Measurements from ENCODE around the gene NAALADL1. TPM values are rescaled to one million over a fixed set of nuclear protein-coding genes. Genes with fewer than 3 reads are reported as not detected.

NAALADL1 gene
- total and polyA plus RNA-seq, 7 donors, result 8.8 to 73.1 (median 29.9) TPM

DNA sequence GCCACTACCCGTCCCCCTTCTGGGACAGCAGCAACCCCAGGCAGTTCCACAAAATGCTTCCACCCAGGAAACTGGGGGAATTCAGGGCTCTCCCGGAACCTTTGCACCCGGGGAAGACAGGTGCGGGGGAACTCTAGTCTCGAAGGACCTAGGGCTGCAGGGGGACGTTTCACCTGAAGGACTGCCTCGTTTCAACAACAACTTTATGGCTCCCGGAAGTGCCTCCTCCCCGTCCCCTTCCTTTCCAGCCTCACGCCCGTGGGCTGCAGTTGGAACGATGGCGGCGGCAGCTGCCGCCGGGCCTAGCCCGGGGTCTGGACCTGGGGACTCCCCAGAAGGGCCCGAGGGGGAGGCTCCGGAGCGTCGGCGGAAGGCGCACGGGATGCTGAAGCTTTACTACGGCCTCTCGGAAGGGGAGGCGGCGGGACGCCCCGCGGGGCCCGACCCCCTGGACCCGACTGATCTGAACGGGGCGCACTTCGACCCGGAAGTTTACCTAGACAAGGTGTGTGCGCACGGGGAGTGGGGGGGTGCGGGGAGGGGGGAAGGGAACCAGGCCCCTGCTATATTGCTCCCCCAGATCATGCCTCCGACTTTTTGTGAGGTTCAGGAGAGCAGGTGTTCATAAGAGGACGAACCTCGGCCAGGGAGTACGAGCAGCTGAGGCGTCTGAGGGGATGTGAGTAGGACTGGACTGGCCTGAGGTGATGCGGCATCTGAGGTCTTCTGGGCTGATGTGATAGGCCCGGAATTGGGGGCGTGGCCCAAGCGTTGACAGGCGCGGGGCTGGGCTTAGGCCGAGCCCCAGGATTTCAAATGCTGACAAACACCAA lies 37.8 kb upstream of the NAALADL1 start, which contains the start of gene VPS51:
VPS51 (plus strand) TSS at position 241 of the 833 bp plus-strand sequence; CDS start at position 278, 37 bp downstream.
- intact Hi-C loops (cut with DNase I), result loop anchor here (1.0 to 5.0 kb wide), 3 partner anchors 12 to 84 kb away; partner anchors contain the start of genes ARL2, CDCA5, TM7SF2 and ZFPL1
- Histone ChIP-seq H3K36me3 (peaks cover 0 to 12% (median 1%) of the 10 kb centered on the region in 4 donors), H3K27ac (peak within 1 kb of the TSS; percentile 90 to 95 (median 93)), H3K4me3 (peak within 1 kb of the TSS; percentile 84 to 97 (median 91)), H3K4me1 (peaks cover 0 to 16% (median 13%) of the 10 kb centered on the region in 4 donors), H3K27me3 (no peaks in the 10 kb centered on the region), H3K9me3 (no peaks in the 10 kb centered on the region)
- 1% methylated on average over 52 of the region's 52 CpGs for WGBS, 2 donors
- TF ChIP-seq POLR2A (IDR thresholded peaks at IDR 0.05) (peak; percentile 35 to 41), EP300 (IDR thresholded peaks at IDR 0.05) (peak in 2 of 4 donors; percentile 30 to 44), POLR2AphosphoS5 (IDR thresholded peaks at IDR 0.05) (peak; percentile 79 to 87 (median 82))
- TF ChIP-seq, protein P1, sequence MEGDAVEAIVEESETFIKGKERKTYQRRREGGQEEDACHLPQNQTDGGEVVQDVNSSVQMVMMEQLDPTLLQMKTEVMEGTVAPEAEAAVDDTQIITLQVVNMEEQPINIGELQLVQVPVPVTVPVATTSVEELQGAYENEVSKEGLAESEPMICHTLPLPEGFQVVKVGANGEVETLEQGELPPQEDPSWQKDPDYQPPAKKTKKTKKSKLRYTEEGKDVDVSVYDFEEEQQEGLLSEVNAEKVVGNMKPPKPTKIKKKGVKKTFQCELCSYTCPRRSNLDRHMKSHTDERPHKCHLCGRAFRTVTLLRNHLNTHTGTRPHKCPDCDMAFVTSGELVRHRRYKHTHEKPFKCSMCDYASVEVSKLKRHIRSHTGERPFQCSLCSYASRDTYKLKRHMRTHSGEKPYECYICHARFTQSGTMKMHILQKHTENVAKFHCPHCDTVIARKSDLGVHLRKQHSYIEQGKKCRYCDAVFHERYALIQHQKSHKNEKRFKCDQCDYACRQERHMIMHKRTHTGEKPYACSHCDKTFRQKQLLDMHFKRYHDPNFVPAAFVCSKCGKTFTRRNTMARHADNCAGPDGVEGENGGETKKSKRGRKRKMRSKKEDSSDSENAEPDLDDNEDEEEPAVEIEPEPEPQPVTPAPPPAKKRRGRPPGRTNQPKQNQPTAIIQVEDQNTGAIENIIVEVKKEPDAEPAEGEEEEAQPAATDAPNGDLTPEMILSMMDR (IDR thresholded peaks at IDR 0.05), result no peak
- DNase-seq, result peak; percentile 95

DNA sequence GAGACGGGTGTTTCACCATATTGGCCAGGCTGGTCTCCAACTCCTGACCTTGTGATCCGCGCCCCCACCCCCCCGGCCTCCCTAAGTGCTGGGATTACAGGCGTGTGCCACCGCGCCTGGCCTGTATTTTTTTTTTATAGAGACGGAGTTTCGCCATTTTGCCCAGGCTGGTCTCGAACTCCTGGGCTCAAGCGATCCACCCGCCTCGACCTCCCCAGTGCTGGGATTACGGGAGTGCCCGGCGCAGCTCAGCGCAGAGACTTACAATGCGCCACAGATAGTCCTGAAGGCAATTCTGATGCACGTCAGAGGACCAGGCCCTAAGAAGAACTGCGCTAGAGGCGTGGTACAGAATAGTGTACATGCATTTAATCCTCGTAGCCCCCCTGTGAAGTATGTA lies 37.1 kb upstream of the NAALADL1 start:
- no peak for DNase-seq
- H3K36me3 ChIP-seq, result peaks cover 0 to 12% (median 1%) of the 10 kb centered on the region in 4 donors
- H3K27ac ChIP-seq, result peak overlapping the region; percentile 90 to 95 (median 93)
- H3K27me3 ChIP-seq, result no peaks in the 10 kb centered on the region
- H3K4me3 ChIP-seq, result peak overlapping the region in 3 of 4 donors; percentile 84 to 97 (median 93)
- intact Hi-C loops (cut with DNase I), result loop anchor here (5.0 kb wide), 1 partner anchor 83 kb away; the partner anchor contains the start of gene ARL2
- peaks cover 0 to 16% (median 13%) of the 10 kb centered on the region in 4 donors for H3K4me1 ChIP-seq
- no peaks in the 10 kb centered on the region for H3K9me3 ChIP-seq
- TF ChIP-seq POLR2A (IDR thresholded peaks at IDR 0.05), result no peak
- TF ChIP-seq EP300 (IDR thresholded peaks at IDR 0.05), result no peak
- TF ChIP-seq, protein P1 (IDR thresholded peaks at IDR 0.05), result no peak
- TF ChIP-seq POLR2AphosphoS5 (IDR thresholded peaks at IDR 0.05), result no peak
- 81 to 87% methylated on average over 22 of the region's 22 CpGs for WGBS, 2 donors

DNA sequence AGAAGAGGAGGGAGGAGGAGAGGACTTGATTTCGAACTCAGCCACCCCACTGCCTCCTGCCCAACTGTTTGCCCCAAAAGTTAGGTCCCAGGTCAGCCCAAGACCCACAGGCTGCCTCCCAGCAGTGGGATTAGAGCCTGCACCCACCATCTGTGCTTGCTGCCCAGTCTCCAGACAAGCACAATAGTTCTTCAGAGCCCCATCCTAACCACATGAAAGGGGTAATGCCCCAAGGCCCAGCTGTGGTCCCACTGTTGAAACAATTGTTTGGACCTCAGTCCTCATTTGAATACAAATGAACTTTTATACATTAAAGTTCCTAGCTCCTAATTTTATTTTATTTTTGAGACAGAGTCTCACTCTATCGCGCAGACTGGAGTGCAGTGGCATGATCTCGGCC lies 32.3 kb upstream of the NAALADL1 start:
- Histone ChIP-seq H3K9me3 (no peaks in the 10 kb centered on the region), H3K4me3 (no peak overlapping the region), H3K4me1 (peaks cover 0 to 5% (median 2%) of the 10 kb centered on the region in 4 donors), H3K27me3 (no peaks in the 10 kb centered on the region), H3K36me3 (peaks cover 17 to 44% (median 25%) of the 10 kb centered on the region in 4 donors), H3K27ac (no peak overlapping the region)
- DNase-seq, result no peak
- intact Hi-C loops (cut with DNase I), result no loop called here
- TF ChIP-seq, protein P1 (IDR thresholded peaks at IDR 0.05), result no peak
- no peak for TF ChIP-seq POLR2AphosphoS5 (IDR thresholded peaks at IDR 0.05)
- TF ChIP-seq EP300 (IDR thresholded peaks at IDR 0.05), result no peak
- TF ChIP-seq POLR2A (IDR thresholded peaks at IDR 0.05), result no peak
- WGBS, 2 donors, result 96% methylated on average over 4 of the region's 4 CpGs

DNA sequence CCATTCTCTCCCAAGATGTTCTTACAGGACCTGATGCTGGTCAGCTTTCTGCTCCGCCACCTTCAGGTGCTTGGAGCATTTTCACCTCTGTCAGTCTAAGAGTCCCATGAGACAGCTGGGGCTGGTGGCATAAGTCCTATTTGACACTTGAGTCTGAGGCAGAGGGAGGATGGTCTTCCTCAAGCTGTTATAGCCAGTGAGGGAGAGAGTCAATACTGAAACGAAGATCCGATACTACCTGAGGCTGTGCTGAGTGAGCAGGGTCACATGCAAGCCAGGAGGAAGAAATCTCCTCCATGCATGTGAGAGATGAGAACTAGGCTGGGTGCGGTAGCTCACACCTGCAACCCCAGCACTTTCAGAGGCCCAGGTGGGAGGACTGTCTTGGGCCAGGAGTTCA lies 31.3 kb upstream of the NAALADL1 start:
- 92% methylated on average over 4 of the region's 4 CpGs for WGBS, 2 donors
- H3K36me3 ChIP-seq, result peaks cover 17 to 50% (median 30%) of the 10 kb centered on the region in 4 donors
- no peak for TF ChIP-seq POLR2A (IDR thresholded peaks at IDR 0.05)
- TF ChIP-seq POLR2AphosphoS5 (IDR thresholded peaks at IDR 0.05), result no peak
- no peak for TF ChIP-seq EP300 (IDR thresholded peaks at IDR 0.05)
- TF ChIP-seq, protein P1 (IDR thresholded peaks at IDR 0.05), result no peak
- no peaks in the 10 kb centered on the region for H3K27me3 ChIP-seq
- no peaks in the 10 kb centered on the region for H3K9me3 ChIP-seq
- H3K27ac ChIP-seq, result no peak overlapping the region
- no peak for DNase-seq
- H3K4me3 ChIP-seq, result no peak overlapping the region
- H3K4me1 ChIP-seq, result peaks cover 0 to 12% (median 11%) of the 10 kb centered on the region in 4 donors
- intact Hi-C loops (cut with DNase I), result no loop called here

All from sigmoid colon (tissue), 7 donors.